A549 (cell line): ENCODE results near the gene ADCY7. TPM values are rescaled to one million over a fixed set of nuclear protein-coding genes. Genes with fewer than 3 reads are reported as not detected.
A peak's percentile ranks its signal among the peaks of the same experiment; 100 is the strongest.

Source experiments
- ATAC-seq, 2 experiments: fragments of 200-7000 bp in 1 of 2; fragments of >200 bp in 1 of 2; cut with Nextera tagmentation in 1 of 2; cut with Tn5 transposase in 1 of 2; 3 replicates each; pipeline versions ENCODE4 v1.8.0 to v1.9.1; 2018 to 2020; ENCODE audit warnings: mild to moderate bottlenecking in 1 of 2, moderate library complexity in 1 of 2
- CTCF ChIA-PET: fragments of 300-600 bp; sonication (Branson Sonifier 250); formaldehyde crosslinking; extraction: SDS; loops from one replicate; lab custom pipeline; 2021; ENCODE audit warnings: antibody characterized with exemption, inconsistent platforms; lab: Yijun Ruan, JAX
- POLR2A ChIA-PET: fragments of 350-600 bp; formaldehyde crosslinking; extraction: SDS; loops from one replicate; lab custom pipeline; 2021; ENCODE audit warnings: antibody characterized with exemption, inconsistent platforms; lab: Yijun Ruan, JAX
- DNase-seq, 2 experiments: peaks; one replicate each; pipeline versions ENCODE4 v3.0.0 to v3.0.0-alpha.2; 2011 to 2016; ENCODE audit warnings: low read depth in 1 of 2, low spot score in 1 of 2
- FAIRE-seq: peaks from 2 replicates; lab custom pipeline; 2011; peaks lifted over from hg19 to GRCh38; lab: Jason Lieb, UNC
- H3K27ac ChIP-seq, 2 experiments: fragments of >200 bp; sonication (Bioruptor Twin); formaldehyde crosslinking; 3 replicates each; pipeline ENCODE4 v1.5.1; 2016 to 2017
- H3K4me1 ChIP-seq: fragments of >200 bp; sonication (Bioruptor Twin); formaldehyde crosslinking; 3 replicates; pipeline ENCODE4 v1.6.1; 2016
- H3K4me2 ChIP-seq: fragments of >200 bp; sonication (Bioruptor Twin); formaldehyde crosslinking; 3 replicates; pipeline ENCODE4 v1.6.1; 2016
- H3K4me3 ChIP-seq: fragments of >200 bp; sonication (Bioruptor Twin); formaldehyde crosslinking; 3 replicates; pipeline ENCODE4 v1.5.1; 2016
- H3K9me3 ChIP-seq: fragments of >200 bp; sonication (Bioruptor Twin); formaldehyde crosslinking; 3 replicates; pipeline ENCODE4 v1.6.1; 2016
- CBX2 ChIP-seq: fragments of 200-600 bp; sonication (generic); IDR thresholded peaks from 2 replicates; pipeline ENCODE4 v1.6.1; 2016; ENCODE audit warnings: low read depth, mild to moderate bottlenecking, borderline replicate concordance
- CBX8 ChIP-seq: fragments of 200-600 bp; sonication (generic); IDR thresholded peaks from 2 replicates; pipeline ENCODE4 v1.6.1; 2016
- CEBPB ChIP-seq, 2 experiments: fragments of >200 bp in 1 of 2; sonication (Bioruptor Twin) in 1 of 2; formaldehyde crosslinking in 1 of 2; IDR thresholded peaks; 2 replicates each; pipeline ENCODE4 v1.6.1; 2012 to 2016
- CHD4 ChIP-seq: fragments of 200-600 bp; sonication (generic); IDR thresholded peaks from 2 replicates; pipeline ENCODE4 v1.6.1; 2016; ENCODE audit warnings: antibody characterized with exemption, mild to moderate bottlenecking, borderline replicate concordance
- ELK1 ChIP-seq: fragments of 150-350 bp; IDR thresholded peaks from 2 replicates; pipeline ENCODE4 v1.6.1; 2014; ENCODE audit warnings: low read depth, mild to moderate bottlenecking, low read length
- EP300 ChIP-seq, 2 experiments: fragments of >200 bp; sonication (Bioruptor Twin); formaldehyde crosslinking; IDR thresholded peaks; 2 replicates in 1 of 2; 3 replicates in 1 of 2; pipeline ENCODE4 v1.6.1; 2016 to 2017
- FOSB ChIP-seq: fragments of 250-450 bp; sonication (Bioruptor Pico); IDR thresholded peaks from 2 replicates; pipeline ENCODE4 v1.5.0; 2020; ENCODE audit warnings: mild to moderate bottlenecking, moderate library complexity
- GATA3 ChIP-seq: IDR thresholded peaks from 2 replicates; pipeline ENCODE4 v1.6.1; 2012; ENCODE audit warnings: borderline replicate concordance
- HDAC2 ChIP-seq: fragments of 200-600 bp; sonication (generic); IDR thresholded peaks from 2 replicates; pipeline ENCODE4 v1.6.1; 2016
- HOXB5 ChIP-seq: fragments of 250-450 bp; sonication (Bioruptor Pico); IDR thresholded peaks from 2 replicates; pipeline ENCODE4 v1.5.0; 2020; ENCODE audit warnings: mild to moderate bottlenecking, moderate library complexity
- JUN ChIP-seq, 2 experiments: fragments of >200 bp; sonication (Bioruptor Twin); formaldehyde crosslinking; IDR thresholded peaks; 2 replicates in 1 of 2; 3 replicates in 1 of 2; pipeline ENCODE4 v1.6.1; 2016 to 2017
- KDM5A ChIP-seq: fragments of 200-600 bp; sonication (generic); IDR thresholded peaks from 2 replicates; pipeline ENCODE4 v1.6.1; 2016; ENCODE audit warnings: antibody characterized with exemption, mild to moderate bottlenecking
- RARB ChIP-seq: fragments of 250-450 bp; sonication (Bioruptor Pico); IDR thresholded peaks from 2 replicates; pipeline ENCODE4 v1.8.0; 2021; ENCODE audit warnings: mild to moderate bottlenecking, moderate library complexity
- RNF2 ChIP-seq: fragments of 200-600 bp; sonication (generic); IDR thresholded peaks from 2 replicates; pipeline ENCODE4 v1.6.1; 2016; ENCODE audit warnings: low read depth, mild to moderate bottlenecking, antibody characterized with exemption, moderate library complexity, borderline replicate concordance
- TP53 ChIP-seq: fragments of 250-450 bp; sonication (Bioruptor Pico); IDR thresholded peaks from 2 replicates; pipeline ENCODE4 v1.5.0; 2021; ENCODE audit warnings: mild to moderate bottlenecking, moderate library complexity
- WGBS: methylation state at CpG from one replicate; pipeline ENCODE4 v1.1.6; 2017; ENCODE audit errors: missing lambda C conversion rate; 5-methylcytosine and 5-hydroxymethylcytosine counted together
- polyA plus RNA-seq, 4 experiments: library from polyadenylated mRNA; depleted of rRNA in 3 of 4; stranded (reverse); fragments of >200 nt; fragmentation: RNase III in 1 of 4; extraction: RNeasy Plus Mini Kit Qiagen cat#74134 plus additional on column Dnase treatment in 1 of 4; gene quantifications; 2 replicates in 3 of 4; 3 replicates in 1 of 4; pipeline ENCODE4 v1.2.3, GENCODE V29; 2011 to 2017
- TF ChIP-seq, protein P1 (sequence below): IDR thresholded peaks from 2 replicates; pipeline ENCODE4 v1.6.1; 2012; ENCODE audit warnings: low read depth, borderline replicate concordance

Gene ADCY7
- polyA plus RNA-seq, 2 of the 4 experiments (the other 2 are of a cell fraction) = 10.5 to 18.7 TPM

- H3K4me1 ChIP-seq = peaks cover 24% of the 10 kb centered on the region
- H3K4me3 ChIP-seq = no peak overlapping the region
- ChIA-PET CTCF (interaction anchor here (0.6 kb wide), 1 partner anchor 88 kb away, joined by 3 read pairs; no protein-coding TSS in a partner anchor), POLR2A (no interaction called here)
- H3K27ac ChIP-seq = peak overlapping the region; percentile 58 to 84
- TF ChIP-seq CEBPB (IDR thresholded peaks at IDR 0.05) (0 out of 4 replicates have a peak, but pooled peaks of 1 of the 2 experiments have one; percentile 19), ELK1 (no peak)
- WGBS = 56% methylated on average over 17 of the region's 21 CpGs
- H3K4me2 ChIP-seq = peak overlapping the region; percentile 52
- DNase-seq (peak; percentile 33 to 47), FAIRE-seq (no peak), ATAC-seq (peak; percentile 66 to 81)
- H3K9me3 ChIP-seq = no peaks in the 10 kb centered on the region
Observed at GRCh38 chr16:50301626-50302471, 35.5 kb downstream of the ADCY7 start.

DNA sequence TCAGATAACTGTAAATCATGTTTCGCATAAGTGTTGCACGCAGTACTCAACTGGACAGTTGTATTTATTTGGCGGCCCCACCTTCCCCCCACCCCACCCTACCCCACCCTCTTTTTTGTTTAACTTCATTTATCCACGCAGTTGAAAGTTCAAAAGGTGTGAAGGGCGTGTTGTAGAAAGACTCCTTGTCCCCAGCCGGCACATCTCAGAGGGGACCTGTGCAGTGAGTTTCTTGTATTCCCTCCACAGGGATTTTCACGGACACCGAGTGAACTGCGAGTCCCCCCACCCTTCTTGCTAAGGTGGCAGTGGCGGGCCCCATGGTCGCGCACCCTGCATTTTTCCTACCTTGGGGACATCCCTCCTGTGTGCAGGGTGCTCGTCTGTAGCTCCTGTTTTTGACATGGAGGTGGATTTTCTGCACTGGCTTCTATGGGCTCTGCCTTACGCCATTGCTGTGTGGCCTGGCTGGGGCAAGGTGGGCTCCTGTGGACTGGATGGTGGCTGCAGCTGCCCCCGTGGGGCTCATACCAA is 36.2 kb downstream of the ADCY7 start:
- Histone ChIP-seq H3K4me3 (no peak overlapping the region), H3K4me2 (peak overlapping the region; percentile 52; the same call in 1 of the 3 replicates), H3K27ac (peak overlapping the region in 1 of 2 experiments; percentile 84; a peak in 2 of 6 replicates), H3K4me1 (peaks cover 24% of the 10 kb centered on the region), H3K9me3 (no peaks in the 10 kb centered on the region)
- ChIA-PET POLR2A (no interaction called here), CTCF (interaction anchor here (0.6 kb wide), 1 partner anchor 89 kb away, joined by 3 read pairs; no protein-coding TSS in a partner anchor)
- WGBS = 81% methylated on average over 14 of the region's 15 CpGs
- no peak for DNase-seq
- TF ChIP-seq RNF2 (no peak), FOSB (CRISPR knock-in tag) (no peak), CBX2 (no peak), CHD4 (no peak), JUN (IDR thresholded peaks at IDR 0.05) (no peak), CBX8 (no peak), ELK1 (no peak), RARB (CRISPR knock-in tag) (no peak), GATA3 (no peak), HDAC2 (no peak), TP53 (CRISPR knock-in tag) (no peak), HOXB5 (CRISPR knock-in tag) (no peak), KDM5A (no peak)
- TF ChIP-seq, protein P1, sequence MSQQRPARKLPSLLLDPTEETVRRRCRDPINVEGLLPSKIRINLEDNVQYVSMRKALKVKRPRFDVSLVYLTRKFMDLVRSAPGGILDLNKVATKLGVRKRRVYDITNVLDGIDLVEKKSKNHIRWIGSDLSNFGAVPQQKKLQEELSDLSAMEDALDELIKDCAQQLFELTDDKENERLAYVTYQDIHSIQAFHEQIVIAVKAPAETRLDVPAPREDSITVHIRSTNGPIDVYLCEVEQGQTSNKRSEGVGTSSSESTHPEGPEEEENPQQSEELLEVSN = no peak
- FAIRE-seq = no peak
- no peak for ATAC-seq

DNA sequence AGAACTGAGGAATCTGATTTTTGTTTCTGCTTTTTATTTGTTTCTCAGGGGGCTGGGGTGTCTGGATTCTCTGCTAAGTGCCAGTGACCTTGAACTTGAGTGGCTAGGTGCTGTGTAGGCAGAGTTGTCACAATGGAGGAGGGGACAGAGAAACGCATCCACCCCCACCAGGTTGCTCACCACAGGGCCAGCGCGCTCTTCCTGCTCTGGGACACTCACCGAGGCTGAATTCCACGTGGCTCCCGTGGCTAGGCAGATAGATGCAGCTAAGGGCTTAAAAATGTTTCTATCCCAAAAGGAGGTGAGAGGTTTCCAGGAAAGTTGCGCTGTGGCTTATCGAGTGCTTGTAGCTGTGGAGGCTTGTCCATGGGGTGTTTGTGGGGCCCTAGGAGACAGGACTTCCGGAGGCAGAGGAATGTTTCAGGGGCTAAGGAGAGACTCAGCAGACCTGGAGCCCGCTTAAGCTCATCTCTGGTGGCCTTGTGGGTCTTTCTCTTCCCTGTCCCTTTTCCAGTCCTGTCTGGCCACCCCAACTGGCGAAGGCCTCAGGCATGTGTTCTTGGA is 36.8 kb downstream of the ADCY7 start:
- Histone ChIP-seq H3K4me3 (no peak overlapping the region), H3K27ac (peak overlapping the region in 1 of 2 experiments; percentile 4; a peak in 1 of 6 replicates), H3K4me2 (no peak overlapping the region), H3K4me1 (peaks cover 24% of the 10 kb centered on the region), H3K9me3 (no peaks in the 10 kb centered on the region)
- TF ChIP-seq EP300 (IDR thresholded peaks at IDR 0.05) = no peak
- no peak for DNase-seq
- WGBS = 92% methylated on average over 11 of the region's 11 CpGs
- FAIRE-seq = no peak
- no peak for ATAC-seq
- POLR2A ChIA-PET = no interaction called here
- CTCF ChIA-PET = no interaction called here
